Endodermal cell (in vitro differentiated cells): ENCODE measurements around the gene ZFP57. TPM values are rescaled to one million over a fixed set of nuclear protein-coding genes. Genes with fewer than 3 reads are reported as not detected.

Experiments used
- DNase-seq: peaks from one replicate; pipeline ENCODE4 v3.0.0-alpha.2; 2017
- H3K27ac ChIP-seq: 2 replicates; pipeline ENCODE4 v1.5.1; 2013; ENCODE audit warnings: mild to moderate bottlenecking, low read depth, low read length, moderate library complexity
- H3K27me3 ChIP-seq: 2 replicates; pipeline ENCODE4 v1.6.1; 2013; ENCODE audit warnings: mild to moderate bottlenecking, low read length, moderate library complexity; ENCODE audit not compliant: insufficient read depth, control insufficient read depth, poor library complexity, severe bottlenecking
- H3K36me3 ChIP-seq: 2 replicates; pipeline ENCODE4 v1.7.0; 2013; ENCODE audit warnings: mild to moderate bottlenecking, low read length, moderate library complexity; ENCODE audit not compliant: control insufficient read depth, insufficient read depth
- H3K4me1 ChIP-seq: one replicate; pipeline ENCODE4 v1.7.0; 2013; ENCODE audit warnings: low read length; ENCODE audit not compliant: control insufficient read depth, insufficient read depth
- H3K4me3 ChIP-seq: 2 replicates; pipeline ENCODE4 v1.5.1; 2013; ENCODE audit warnings: mild to moderate bottlenecking, low read length, moderate library complexity
- H3K9ac ChIP-seq: 2 replicates; pipeline ENCODE4 v1.6.1; 2013; ENCODE audit warnings: mild to moderate bottlenecking, low read length, moderate library complexity; ENCODE audit not compliant: poor library complexity, severe bottlenecking; ENCODE audit errors: extremely low read depth
- H3K9me3 ChIP-seq: 2 replicates; pipeline ENCODE4 v1.6.1; 2013; ENCODE audit warnings: mild to moderate bottlenecking, low read length, moderate library complexity; ENCODE audit not compliant: control insufficient read depth
- H3K27ac Mint-ChIP-seq: 2 replicates; pipeline ENCODE4 v1.8.0; 2020; ENCODE audit warnings: mixed read lengths
- H3K27me3 Mint-ChIP-seq: 2 replicates; pipeline ENCODE4 v1.8.0; 2021; ENCODE audit warnings: mild to moderate bottlenecking, mixed read lengths; ENCODE audit not compliant: insufficient read depth
- H3K36me3 Mint-ChIP-seq: 2 replicates; pipeline ENCODE4 v1.8.0; 2020; ENCODE audit warnings: low read depth, mixed read lengths
- H3K4me1 Mint-ChIP-seq: 2 replicates; pipeline ENCODE4 v1.8.0; 2020; ENCODE audit warnings: mixed read lengths
- H3K4me3 Mint-ChIP-seq: 2 replicates; pipeline ENCODE4 v1.8.0; 2020; ENCODE audit warnings: mild to moderate bottlenecking, moderate library complexity, mixed read lengths
- H3K9me3 Mint-ChIP-seq: 2 replicates; pipeline ENCODE4 v1.8.0; 2020; ENCODE audit warnings: mild to moderate bottlenecking, mixed read lengths
- WGBS, 2 experiments: methylation state at CpG; one replicate each; pipeline versions ENCODE4 v1.1.5 to v1.1.7; 2013; ENCODE audit warnings: missing lambda C conversion rate in 2 of 2, mixed read lengths in 1 of 2; ENCODE audit not compliant: insufficient coverage in 1 of 2, insufficient read length in 1 of 2; 5-methylcytosine and 5-hydroxymethylcytosine counted together
- total RNA-seq, 2 donors: library from RNA; stranded (reverse); fragmentation: NEBNext Ultra II Directional in 1 of 2; extraction: Animal tissue kit (Norgen Biotek cat#: 25700) in 1 of 2; gene quantifications; 2 replicates in 1 of 2; 3 replicates in 1 of 2; pipeline ENCODE4 v1.2.1, GENCODE V29; 2021
- TF ChIP-seq, protein P1 (sequence below): fragments of 200-600 bp; sonication (generic); conservative IDR thresholded peaks from 2 replicates; pipeline ENCODE4 v1.5.0; 2021; ENCODE audit warnings: antibody characterized with exemption, mild to moderate bottlenecking

ZFP57 gene
- total RNA-seq, 2 donors from 2014 or later: 0.24 to 0.59 TPM

GRCh38 chr6:29627755-29628418 lies 53.1 kb downstream of the ZFP57 start:
- Histone ChIP-seq H3K27ac (no peak overlapping the region), H3K9me3 (no peaks in the 10 kb centered on the region), H3K4me3 (peak overlapping the region; percentile 88), H3K27me3 (peaks cover 10% of the 10 kb centered on the region), H3K36me3 (no peaks in the 10 kb centered on the region), H3K4me1 (peaks cover 15% of the 10 kb centered on the region), H3K9ac (peak overlapping the region; percentile 39)
- Mint-ChIP-seq H3K36me3 (peaks cover 10% of the 10 kb centered on the region), H3K9me3 (no peaks in the 10 kb centered on the region), H3K4me3 (peak overlapping the region; percentile 69), H3K4me1 (peaks cover 66% of the 10 kb centered on the region), H3K27ac (peak overlapping the region; percentile 83), H3K27me3 (peaks cover 18% of the 10 kb centered on the region)
- 0% methylated on average over 13 to 42 of the region's 51 CpGs for WGBS, 2 experiments
- TF ChIP-seq, protein P1, sequence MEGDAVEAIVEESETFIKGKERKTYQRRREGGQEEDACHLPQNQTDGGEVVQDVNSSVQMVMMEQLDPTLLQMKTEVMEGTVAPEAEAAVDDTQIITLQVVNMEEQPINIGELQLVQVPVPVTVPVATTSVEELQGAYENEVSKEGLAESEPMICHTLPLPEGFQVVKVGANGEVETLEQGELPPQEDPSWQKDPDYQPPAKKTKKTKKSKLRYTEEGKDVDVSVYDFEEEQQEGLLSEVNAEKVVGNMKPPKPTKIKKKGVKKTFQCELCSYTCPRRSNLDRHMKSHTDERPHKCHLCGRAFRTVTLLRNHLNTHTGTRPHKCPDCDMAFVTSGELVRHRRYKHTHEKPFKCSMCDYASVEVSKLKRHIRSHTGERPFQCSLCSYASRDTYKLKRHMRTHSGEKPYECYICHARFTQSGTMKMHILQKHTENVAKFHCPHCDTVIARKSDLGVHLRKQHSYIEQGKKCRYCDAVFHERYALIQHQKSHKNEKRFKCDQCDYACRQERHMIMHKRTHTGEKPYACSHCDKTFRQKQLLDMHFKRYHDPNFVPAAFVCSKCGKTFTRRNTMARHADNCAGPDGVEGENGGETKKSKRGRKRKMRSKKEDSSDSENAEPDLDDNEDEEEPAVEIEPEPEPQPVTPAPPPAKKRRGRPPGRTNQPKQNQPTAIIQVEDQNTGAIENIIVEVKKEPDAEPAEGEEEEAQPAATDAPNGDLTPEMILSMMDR: no peak
- peak; percentile 93 for DNase-seq

DNA sequence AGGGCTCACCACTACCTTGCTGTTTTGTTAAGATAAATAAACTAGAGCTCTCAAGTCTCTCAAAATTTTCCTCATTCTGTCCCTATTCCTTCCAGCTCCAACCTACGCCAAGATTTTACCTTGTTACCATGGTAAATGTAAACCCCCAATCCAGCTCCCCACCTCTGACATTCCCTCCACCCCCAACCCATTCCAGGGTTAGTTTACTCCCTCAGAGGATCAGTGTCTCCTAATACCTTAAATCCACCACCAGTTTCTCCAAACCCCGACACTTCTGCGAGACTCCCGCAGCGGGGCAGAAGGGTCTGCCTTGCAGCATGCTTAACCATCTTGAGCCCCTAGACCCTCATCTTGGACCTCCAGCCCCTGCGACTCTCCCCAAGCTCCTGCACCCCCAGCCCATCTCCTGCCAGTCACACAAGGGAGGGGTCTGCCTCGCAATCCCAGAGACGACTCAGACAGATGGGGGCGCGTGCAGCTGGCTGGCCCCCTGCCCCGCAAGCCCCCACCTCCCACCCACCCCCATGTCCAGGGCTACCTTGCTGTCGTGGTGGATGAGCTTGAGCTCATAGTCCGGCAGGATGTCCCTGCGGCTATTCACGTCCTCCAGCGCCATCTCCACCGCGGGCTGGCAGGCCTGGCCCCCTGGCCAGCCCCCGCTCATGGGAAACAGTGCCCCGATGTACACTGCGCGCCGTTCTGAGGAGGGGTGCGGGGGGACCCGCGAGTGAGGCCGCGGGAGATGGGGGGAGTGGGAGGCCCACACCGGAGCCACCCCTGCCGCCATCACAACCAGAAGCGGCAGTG lies 53.8 kb downstream of the ZFP57 start:
- Mint-ChIP-seq H3K36me3 (peaks cover 18% of the 10 kb centered on the region), H3K27me3 (peaks cover 17% of the 10 kb centered on the region), H3K4me1 (peaks cover 73% of the 10 kb centered on the region), H3K27ac (peak overlapping the region; percentile 5), H3K4me3 (peak overlapping the region; percentile 69), H3K9me3 (no peaks in the 10 kb centered on the region)
- WGBS, 2 experiments: 4 to 7% methylated on average over 8 to 31 of the region's 31 CpGs
- H3K9ac ChIP-seq: no peak overlapping the region
- no peaks in the 10 kb centered on the region for H3K36me3 ChIP-seq
- H3K27ac ChIP-seq: no peak overlapping the region
- peaks cover 15% of the 10 kb centered on the region for H3K4me1 ChIP-seq
- peak overlapping the region; percentile 71 for H3K4me3 ChIP-seq
- TF ChIP-seq, protein P1: no peak
- DNase-seq: peak; percentile 70
- H3K9me3 ChIP-seq: no peaks in the 10 kb centered on the region
- peaks cover 9% of the 10 kb centered on the region for H3K27me3 ChIP-seq

DNA sequence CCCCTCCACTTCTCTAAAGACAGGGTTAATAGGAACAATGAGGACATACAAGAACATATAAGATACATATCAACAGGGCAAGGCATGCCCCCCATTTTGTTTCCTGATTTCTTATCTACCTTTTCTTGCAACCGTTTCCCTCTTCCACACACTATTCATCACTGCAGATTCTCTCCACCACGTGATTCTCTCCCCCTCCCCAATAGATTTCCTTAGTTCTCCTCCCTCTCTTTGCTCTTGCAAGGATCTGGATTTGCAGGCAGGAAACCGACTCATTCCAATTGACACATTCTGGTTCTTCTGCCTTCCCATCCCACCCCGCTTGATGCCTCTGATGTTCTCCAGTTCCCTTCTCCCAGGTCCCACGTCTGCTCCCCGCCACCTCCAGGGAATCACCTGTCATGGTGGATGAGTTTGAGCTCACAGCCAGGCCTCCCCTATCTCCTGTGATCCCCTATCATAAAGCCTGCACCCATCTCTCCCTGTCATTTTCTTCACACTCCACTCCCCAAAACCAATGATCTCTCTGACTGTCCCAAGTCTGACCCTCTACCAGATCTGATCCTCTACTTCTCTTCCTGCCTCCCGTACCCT lies 55.5 kb downstream of the ZFP57 start:
- H3K4me3 ChIP-seq: peak overlapping the region; percentile 46
- H3K9ac ChIP-seq: no peak overlapping the region
- peaks cover 35% of the 10 kb centered on the region for H3K36me3 Mint-ChIP-seq
- peak overlapping the region; percentile 69 for H3K4me3 Mint-ChIP-seq
- peak; percentile 49 for DNase-seq
- H3K9me3 Mint-ChIP-seq: no peaks in the 10 kb centered on the region
- peaks cover 15% of the 10 kb centered on the region for H3K4me1 ChIP-seq
- H3K27me3 ChIP-seq: no peaks in the 10 kb centered on the region
- TF ChIP-seq, protein P1: no peak
- H3K27me3 Mint-ChIP-seq: peaks cover 7% of the 10 kb centered on the region
- peaks cover 11% of the 10 kb centered on the region for H3K36me3 ChIP-seq
- H3K27ac ChIP-seq: no peak overlapping the region
- WGBS, 2 experiments: 10 to 27% methylated on average over 3 to 7 of the region's 7 CpGs
- H3K9me3 ChIP-seq: no peaks in the 10 kb centered on the region
- peaks cover 65% of the 10 kb centered on the region for H3K4me1 Mint-ChIP-seq
- H3K27ac Mint-ChIP-seq: peak overlapping the region; percentile 22
